HG03558 (cell line): ENCODE results near the gene SMIM43.
"Not testable (repeated sequence)": the region's sequence is repeated elsewhere in the genome, so short reads cannot be mapped to it uniquely, and the experiment has no call there.

Experiments used
- ATAC-seq: cut with Tn5 transposase; IDR thresholded peaks from one replicate; pipeline ENCODE4 v1.9.1; 2021; ENCODE audit warnings: moderate number of reproducible peaks; ENCODE audit not compliant: unreplicated experiment; ENCODE audit errors: extremely low read depth

Gene SMIM43

GRCh38 chr4:121784401-121784800 lies 19.4 kb upstream of the SMIM43 start:
- no peak for ATAC-seq

- no peak for ATAC-seq
Measured at GRCh38 chr4:121783210-121783609, 18.2 kb upstream of the SMIM43 start.

GRCh38 chr4:121778991-121779628 lies 14.1 kb upstream of the SMIM43 start:
- ATAC-seq, result no peak

GRCh38 chr4:121777625-121778024 lies 12.7 kb upstream of the SMIM43 start:
- no peak for ATAC-seq

GRCh38 chr4:121776610-121777401 lies 11.8 kb upstream of the SMIM43 start:
- ATAC-seq, result no peak

- ATAC-seq, result no peak
Measured at GRCh38 chr4:121773883-121774282, 8.9 kb upstream of the SMIM43 start.

- no peak for ATAC-seq
Measured at GRCh38 chr4:121771869-121772268, 6.9 kb upstream of the SMIM43 start.

GRCh38 chr4:121769341-121769740 lies 4.4 kb upstream of the SMIM43 start:
- no peak for ATAC-seq

GRCh38 chr4:121767166-121767565 lies 2.2 kb upstream of the SMIM43 start:
- no peak for ATAC-seq

GRCh38 chr4:121765971-121766538 lies 1.1 kb upstream of the SMIM43 start:
- ATAC-seq, result no peak

GRCh38 chr4:121765368-121765705 lies 373 bp upstream of the SMIM43 start:
- ATAC-seq, result no peak

- ATAC-seq, result no peak
Measured at GRCh38 chr4:121764303-121764701, 662 bp downstream of the SMIM43 start.

GRCh38 chr4:121760205-121760604 lies 4.8 kb downstream of the SMIM43 start:
- ATAC-seq, result no peak

- no peak for ATAC-seq
Measured at GRCh38 chr4:121758925-121759568, 5.9 kb downstream of the SMIM43 start.

- not testable (repeated sequence) for ATAC-seq
Measured at GRCh38 chr4:121752142-121752541, 12.8 kb downstream of the SMIM43 start.

- ATAC-seq, result no peak
Measured at GRCh38 chr4:121749225-121749624, 15.7 kb downstream of the SMIM43 start.

- no peak for ATAC-seq
Measured at GRCh38 chr4:121742794-121743193, 22.2 kb downstream of the SMIM43 start.

- ATAC-seq, result no peak
Measured at GRCh38 chr4:121741751-121742150, 23.2 kb downstream of the SMIM43 start.

- ATAC-seq, result no peak
Measured at GRCh38 chr4:121740796-121741409, 24.1 kb downstream of the SMIM43 start.

- ATAC-seq, result no peak
Measured at GRCh38 chr4:121739575-121739974, 25.4 kb downstream of the SMIM43 start.
